Activated CD8-positive, alpha-beta memory T cell treated with anti-CD3 and anti-CD28 coated beads for 48 hours (primary cell): ENCODE data around the gene DNAH3.
"Not testable (repeated sequence)": the region's sequence is repeated elsewhere in the genome, so short reads cannot be mapped to it uniquely, and the experiment has no call there.

ENCODE experiments used
- DNase-seq, 3 experiments: peaks; one replicate each; pipeline ENCODE4 v3.0.0-alpha.2; 2020; ENCODE audit warnings: low read depth in 2 of 3, low spot score in 2 of 3

Gene DNAH3

GRCh38 chr16:21169249-21169981 lies 18.8 kb upstream of the DNAH3 start:
- DNase-seq: no peak

DNA sequence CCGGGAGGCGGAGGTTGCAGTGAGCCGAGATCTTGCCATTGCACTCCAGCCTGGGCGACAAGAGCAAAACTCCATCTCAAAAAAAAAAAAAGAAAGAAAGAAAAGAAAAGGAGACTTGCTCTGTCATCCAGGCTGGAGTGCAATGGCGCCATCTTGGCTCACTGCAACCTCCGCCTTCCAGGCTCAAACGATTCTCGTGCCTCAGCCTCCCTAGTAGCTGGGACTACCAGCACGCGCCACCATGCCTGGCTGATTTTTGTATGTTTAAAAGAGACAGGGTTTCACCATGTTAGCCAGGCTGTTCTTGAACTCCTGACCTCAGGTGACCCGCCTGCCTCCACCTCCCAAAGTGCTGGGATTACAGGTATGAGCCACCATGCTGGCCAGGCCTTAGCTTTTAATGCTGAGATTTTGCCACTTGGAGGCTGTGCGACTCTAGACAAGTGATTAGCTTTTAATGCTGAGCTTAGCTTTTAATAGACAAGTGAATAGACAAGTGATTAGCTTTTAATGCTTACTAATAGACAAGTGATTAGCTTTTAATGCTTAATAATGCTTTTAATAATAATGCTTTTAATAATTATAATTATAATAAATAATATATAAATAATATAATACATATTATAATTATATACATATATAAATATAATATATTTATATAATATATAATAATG lies 17.4 kb upstream of the DNAH3 start:
- DNase-seq: no peak

DNA sequence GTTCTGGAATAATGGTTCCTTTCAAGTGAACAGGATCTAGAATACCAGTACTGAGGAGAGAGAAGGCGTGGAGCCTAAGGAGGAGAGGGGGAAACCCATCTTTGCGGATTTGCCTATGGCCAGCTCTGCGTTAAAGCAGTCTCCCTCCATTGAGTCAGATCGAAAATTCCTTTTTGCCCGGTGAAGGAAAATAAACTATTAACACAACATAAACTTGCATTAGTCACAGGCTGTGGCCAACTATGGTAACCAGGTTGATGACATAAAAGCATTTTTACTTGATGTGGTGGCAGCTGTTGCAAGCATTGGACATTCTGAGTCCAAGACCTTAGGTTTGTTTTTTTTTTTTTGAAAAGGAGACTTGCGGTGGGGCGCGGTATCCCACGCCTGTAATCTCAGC lies 16.7 kb upstream of the DNAH3 start:
- DNase-seq: no peak

- no peak for DNase-seq
These were observed 15.9 kb upstream of the DNAH3 start for GRCh38 chr16:21166561-21166961.

DNA sequence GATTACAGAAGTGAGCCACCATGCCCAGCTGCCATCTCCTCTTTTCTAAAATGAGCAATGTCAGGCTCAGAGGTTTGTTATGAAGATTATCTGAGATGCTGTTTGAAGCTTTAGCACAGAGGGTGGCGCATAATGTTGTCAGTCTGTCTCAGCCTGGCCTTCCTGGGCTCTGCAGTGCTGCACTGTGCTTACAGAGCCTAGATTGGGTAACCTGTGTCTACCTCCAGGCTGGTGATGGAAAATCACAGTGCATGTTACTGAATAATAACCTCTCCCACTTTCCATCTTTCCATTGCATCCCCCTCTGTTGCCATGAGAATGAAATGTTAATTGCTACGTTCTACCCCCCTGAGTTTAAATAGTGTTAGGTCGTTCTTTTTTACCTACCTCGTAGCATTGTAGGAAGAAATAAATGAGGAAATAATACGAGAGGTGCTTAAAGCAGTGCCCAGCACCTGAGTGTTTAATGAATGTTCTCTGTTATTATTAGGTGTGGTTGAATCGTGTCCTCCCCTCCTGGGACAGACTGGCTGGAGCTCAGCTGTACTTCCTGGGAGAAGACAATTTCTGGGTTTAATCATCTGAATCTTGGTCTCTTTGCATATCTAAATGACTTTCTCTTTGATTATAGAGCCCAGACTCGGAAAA lies 14.0 kb upstream of the DNAH3 start:
- no peak for DNase-seq

- no peak for DNase-seq
These were observed 12.9 kb upstream of the DNAH3 start for GRCh38 chr16:21163576-21163975.

DNA sequence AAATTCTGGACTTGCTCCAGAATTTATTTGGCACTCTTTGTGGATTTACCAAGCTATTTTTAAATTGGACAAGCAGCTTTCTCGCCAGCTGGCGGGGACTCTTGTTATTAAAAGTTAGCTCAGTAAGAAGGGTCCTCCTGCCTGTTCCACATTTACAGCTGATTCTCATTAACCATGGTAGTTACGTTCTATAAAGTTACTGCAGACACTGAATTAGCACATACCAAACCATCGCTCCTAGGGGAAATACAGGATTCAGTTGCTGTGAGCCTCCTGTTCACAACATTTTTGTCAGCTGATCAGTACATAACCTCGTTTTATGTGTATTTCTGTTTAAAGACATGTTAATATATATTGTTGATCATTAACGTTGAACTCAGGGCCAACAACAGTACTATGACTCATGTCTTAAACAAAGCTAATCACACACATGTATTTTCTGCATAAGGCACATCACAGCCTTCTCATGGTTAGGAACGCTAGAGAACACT lies 12.1 kb upstream of the DNAH3 start:
- DNase-seq: no peak

DNA sequence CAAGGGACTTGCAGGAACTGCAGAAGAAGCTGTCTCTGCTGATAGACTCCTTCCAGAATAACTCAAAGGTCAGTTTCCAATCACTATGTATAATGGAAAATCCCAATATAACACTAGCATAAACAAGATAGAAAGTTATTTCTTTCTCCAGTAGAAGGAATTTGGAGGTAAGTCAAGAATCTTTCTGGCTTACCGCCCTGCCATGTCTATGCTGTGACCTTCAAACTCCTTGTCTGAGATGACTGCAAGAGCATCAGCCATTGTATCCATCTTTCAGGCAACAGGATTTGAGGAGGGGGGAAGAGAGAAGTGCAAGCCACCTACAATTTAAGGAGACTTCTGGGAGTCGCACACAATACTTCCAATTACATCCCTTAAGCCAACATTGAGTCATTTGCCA lies 10.6 kb upstream of the DNAH3 start:
- no peak for DNase-seq

- no peak for DNase-seq
These were observed 9.6 kb upstream of the DNAH3 start for GRCh38 chr16:21160276-21160675.

- DNase-seq: peak in 1 of 3 experiments; percentile 6
These were observed 8.8 kb upstream of the DNAH3 start for GRCh38 chr16:21159281-21159951.

DNA sequence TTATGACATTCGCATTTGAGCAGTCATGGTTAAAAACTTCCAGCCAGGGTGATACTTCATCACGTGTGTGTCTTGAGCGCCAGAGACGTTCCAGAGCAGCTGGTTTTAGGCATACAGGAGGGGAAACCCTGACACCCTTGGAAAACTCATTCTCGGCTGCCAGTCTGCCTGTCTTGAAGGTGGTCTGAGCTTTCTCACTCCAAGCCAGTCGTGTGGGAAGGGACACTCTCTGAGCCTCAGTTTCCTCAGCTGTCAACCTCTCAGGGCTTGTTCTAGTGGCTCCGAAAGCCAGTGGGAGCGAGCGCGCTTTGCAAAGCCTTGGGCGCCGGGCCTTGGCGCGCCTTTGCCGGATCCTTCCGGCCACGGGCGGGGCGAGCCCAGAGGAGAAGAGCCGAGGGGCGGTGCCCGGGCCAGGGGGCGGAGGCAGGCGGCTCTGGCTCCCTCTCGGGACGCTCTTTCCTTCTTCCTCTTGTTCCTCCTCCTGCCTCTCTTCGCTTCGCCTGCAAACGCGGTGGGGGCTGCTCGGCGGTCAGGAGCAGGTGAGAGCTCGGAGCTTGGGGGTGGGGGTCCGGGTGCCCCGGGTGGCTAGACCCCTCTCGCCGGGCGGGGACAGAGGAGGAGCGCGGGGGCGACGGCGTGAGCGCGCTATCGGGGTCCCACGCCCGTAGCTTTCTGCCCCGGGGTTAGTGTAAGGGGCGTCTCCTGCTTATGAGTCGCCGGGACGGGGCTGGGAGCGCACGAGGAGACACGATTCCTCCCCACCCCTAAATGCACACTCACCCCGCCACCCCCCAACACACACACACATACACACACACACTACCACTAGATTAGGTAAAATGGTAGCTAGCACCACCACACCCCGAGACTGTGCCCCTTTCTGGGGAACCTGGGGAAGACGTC lies 7.8 kb upstream of the DNAH3 start, which contains the start of gene LDAF1:
Gene LDAF1 (plus strand): TSS at position 467 of the 903 bp plus-strand sequence. CDS start 2,509 bp downstream, outside the sequence.
- peak; percentile 47 to 58 (median 55) for DNase-seq

- no peak for DNase-seq
These were observed 7.0 kb upstream of the DNAH3 start for GRCh38 chr16:21157632-21158031.

DNA sequence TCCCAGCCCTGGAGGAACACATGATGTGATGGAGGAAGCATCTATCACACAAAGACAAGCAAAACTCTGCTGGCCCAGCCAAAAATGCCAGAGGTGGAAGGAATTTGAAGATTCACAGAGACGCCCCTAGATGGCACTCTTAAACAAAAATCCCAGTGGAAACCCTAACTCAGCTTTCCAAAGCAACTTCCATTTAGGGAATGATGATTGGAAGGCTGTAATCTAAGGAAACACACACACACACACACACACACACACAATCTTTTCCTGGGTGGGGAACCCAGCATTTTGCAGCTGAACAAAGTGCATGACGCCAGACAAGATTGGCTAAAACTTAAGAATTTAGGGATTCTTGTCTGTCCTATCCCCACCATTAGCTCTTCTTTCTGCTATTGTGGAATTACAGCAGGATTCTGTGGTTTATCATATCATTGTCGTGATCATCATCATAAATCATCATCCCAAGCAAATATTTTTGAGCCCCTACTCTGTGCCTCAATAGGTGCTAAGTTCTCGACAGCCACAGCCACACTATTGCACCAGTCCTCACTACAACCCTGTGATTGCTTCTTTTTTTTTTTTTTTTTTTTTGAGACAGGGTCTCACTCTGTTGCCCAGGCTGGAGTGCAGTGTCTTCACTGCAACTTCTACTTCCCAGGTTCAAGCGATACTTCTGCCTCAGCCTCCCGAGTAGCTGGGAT lies 6.3 kb upstream of the DNAH3 start:
- no peak for DNase-seq

GRCh38 chr16:21156011-21156410 lies 5.4 kb upstream of the DNAH3 start:
- not testable (repeated sequence) for DNase-seq

GRCh38 chr16:21153124-21153729 lies 2.6 kb upstream of the DNAH3 start:
- DNase-seq: not testable (repeated sequence)

GRCh38 chr16:21152160-21153030 lies 1.7 kb upstream of the DNAH3 start:
- DNase-seq: not testable (repeated sequence)

GRCh38 chr16:21145738-21146137 lies 4.9 kb downstream of the DNAH3 start:
- no peak for DNase-seq

DNA sequence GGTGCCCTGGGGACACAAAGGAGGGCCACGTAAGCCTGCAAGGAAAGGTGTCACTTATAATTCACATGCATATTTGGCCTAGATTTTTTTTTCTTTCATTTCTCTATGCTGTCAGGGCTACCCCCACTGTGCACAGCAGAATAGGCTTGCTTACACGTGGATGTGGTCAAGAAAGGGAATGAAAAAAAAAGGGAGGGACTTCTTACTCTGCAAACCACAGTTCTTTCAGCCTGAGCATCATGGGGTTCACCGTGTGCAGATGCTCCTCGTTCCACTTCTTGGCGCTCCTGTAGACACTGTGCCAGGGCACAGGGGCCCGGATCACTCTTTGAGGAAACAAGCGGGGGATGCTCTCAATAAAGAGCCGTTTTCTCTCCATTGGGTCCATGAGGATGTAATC lies 16.6 kb downstream of the DNAH3 start:
- DNase-seq: no peak
